HFF-Myc (cell line): Measurements from ENCODE around the gene NAPSA.

Source experiments
- DNase-seq: peaks from one replicate; pipeline ENCODE4 v3.0.0-alpha.2; 2011; ENCODE audit warnings: low read depth; ENCODE audit errors: extremely low read depth
- H3K4me3 ChIP-seq: replicated peaks from 2 replicates; pipeline ENCODE4 v1.5.1; 2011; ENCODE audit warnings: low read depth, mild to moderate bottlenecking, control low read depth, low read length
- CTCF ChIP-seq: IDR thresholded peaks from 2 replicates; pipeline ENCODE4 v1.5.1; 2012; ENCODE audit warnings: mild to moderate bottlenecking, low read depth, low read length, control low read depth; ENCODE audit errors: missing control alignments

NAPSA gene

GRCh38 chr19:50321831-50322230, 43.6 kb downstream of the NAPSA start:
- TF ChIP-seq CTCF, result no peak
- no peak for DNase-seq
- no peak overlapping the region for H3K4me3 ChIP-seq

- no peak for DNase-seq
- no peak for TF ChIP-seq CTCF
- H3K4me3 ChIP-seq, result no peak overlapping the region
Observed at GRCh38 chr19:50320596-50320995, 44.8 kb downstream of the NAPSA start.

- no peak for DNase-seq
- no peak overlapping the region for H3K4me3 ChIP-seq
- no peak for TF ChIP-seq CTCF
Observed at GRCh38 chr19:50320051-50320450, 45.4 kb downstream of the NAPSA start.

GRCh38 chr19:50319156-50319555, 46.3 kb downstream of the NAPSA start:
- no peak for TF ChIP-seq CTCF
- no peak for DNase-seq
- H3K4me3 ChIP-seq, result no peak overlapping the region

GRCh38 chr19:50318438-50318837, 47.0 kb downstream of the NAPSA start:
- TF ChIP-seq CTCF, result no peak
- DNase-seq, result no peak
- H3K4me3 ChIP-seq, result no peak overlapping the region

GRCh38 chr19:50317115-50317514, 48.3 kb downstream of the NAPSA start:
- DNase-seq, result no peak
- H3K4me3 ChIP-seq, result no peak overlapping the region
- TF ChIP-seq CTCF, result no peak

GRCh38 chr19:50315773-50316448, 49.5 kb downstream of the NAPSA start:
- TF ChIP-seq CTCF, result no peak
- no peak overlapping the region for H3K4me3 ChIP-seq
- no peak for DNase-seq
